Esophagus squamous epithelium (tissue), 4 donors: ENCODE results near the gene OR2AP1.

Experiments used
- POLR2A ChIP-seq, 4 donors: fragments of 450-650 bp; IDR thresholded peaks; one replicate each; pipeline ENCODE4 v1.6.1; 2017; ENCODE audit warnings: antibody characterized with exemption in 4 of 4, mild to moderate bottlenecking in 4 of 4, moderate library complexity in 3 of 4
- TF ChIP-seq, protein P1 (sequence below), 6 experiments: fragments of 450-650 bp in 4 of 6; fragments of 200-600 bp in 2 of 6; sonication (generic) in 2 of 6; IDR thresholded peaks; one replicate each; pipeline ENCODE4 v1.5.1; 2016 to 2019; ENCODE audit warnings: antibody characterized with exemption in 6 of 6, mild to moderate bottlenecking in 4 of 6, moderate library complexity in 4 of 6

DNA sequence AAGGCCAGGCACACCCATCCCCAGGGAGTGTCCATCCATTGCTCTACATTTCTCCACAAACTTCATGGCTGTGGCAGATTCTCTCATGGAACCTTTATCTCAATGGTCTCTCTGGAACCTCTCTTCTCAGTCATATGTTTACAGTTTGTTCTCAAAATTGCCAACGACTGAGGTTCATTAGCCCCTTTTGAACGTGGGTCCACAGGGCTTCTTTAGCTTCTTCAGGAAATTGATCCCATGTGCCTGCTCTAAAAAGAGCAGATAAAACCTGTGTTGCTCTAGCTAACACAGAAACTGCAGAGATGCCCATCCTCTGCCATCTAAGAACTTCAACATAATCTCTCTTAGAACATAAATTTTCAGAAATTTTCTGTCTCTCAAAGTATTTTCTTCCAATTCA lies 23.0 kb upstream of the OR2AP1 start, which contains the start of gene OR6C4:
- no peak for TF ChIP-seq POLR2A (IDR thresholded peaks at IDR 0.05)
- TF ChIP-seq, protein P1, sequence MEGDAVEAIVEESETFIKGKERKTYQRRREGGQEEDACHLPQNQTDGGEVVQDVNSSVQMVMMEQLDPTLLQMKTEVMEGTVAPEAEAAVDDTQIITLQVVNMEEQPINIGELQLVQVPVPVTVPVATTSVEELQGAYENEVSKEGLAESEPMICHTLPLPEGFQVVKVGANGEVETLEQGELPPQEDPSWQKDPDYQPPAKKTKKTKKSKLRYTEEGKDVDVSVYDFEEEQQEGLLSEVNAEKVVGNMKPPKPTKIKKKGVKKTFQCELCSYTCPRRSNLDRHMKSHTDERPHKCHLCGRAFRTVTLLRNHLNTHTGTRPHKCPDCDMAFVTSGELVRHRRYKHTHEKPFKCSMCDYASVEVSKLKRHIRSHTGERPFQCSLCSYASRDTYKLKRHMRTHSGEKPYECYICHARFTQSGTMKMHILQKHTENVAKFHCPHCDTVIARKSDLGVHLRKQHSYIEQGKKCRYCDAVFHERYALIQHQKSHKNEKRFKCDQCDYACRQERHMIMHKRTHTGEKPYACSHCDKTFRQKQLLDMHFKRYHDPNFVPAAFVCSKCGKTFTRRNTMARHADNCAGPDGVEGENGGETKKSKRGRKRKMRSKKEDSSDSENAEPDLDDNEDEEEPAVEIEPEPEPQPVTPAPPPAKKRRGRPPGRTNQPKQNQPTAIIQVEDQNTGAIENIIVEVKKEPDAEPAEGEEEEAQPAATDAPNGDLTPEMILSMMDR (IDR thresholded peaks at IDR 0.05) = no peak
